ENCODE data around the gene PDE6A.

Gene PDE6A

DNA sequence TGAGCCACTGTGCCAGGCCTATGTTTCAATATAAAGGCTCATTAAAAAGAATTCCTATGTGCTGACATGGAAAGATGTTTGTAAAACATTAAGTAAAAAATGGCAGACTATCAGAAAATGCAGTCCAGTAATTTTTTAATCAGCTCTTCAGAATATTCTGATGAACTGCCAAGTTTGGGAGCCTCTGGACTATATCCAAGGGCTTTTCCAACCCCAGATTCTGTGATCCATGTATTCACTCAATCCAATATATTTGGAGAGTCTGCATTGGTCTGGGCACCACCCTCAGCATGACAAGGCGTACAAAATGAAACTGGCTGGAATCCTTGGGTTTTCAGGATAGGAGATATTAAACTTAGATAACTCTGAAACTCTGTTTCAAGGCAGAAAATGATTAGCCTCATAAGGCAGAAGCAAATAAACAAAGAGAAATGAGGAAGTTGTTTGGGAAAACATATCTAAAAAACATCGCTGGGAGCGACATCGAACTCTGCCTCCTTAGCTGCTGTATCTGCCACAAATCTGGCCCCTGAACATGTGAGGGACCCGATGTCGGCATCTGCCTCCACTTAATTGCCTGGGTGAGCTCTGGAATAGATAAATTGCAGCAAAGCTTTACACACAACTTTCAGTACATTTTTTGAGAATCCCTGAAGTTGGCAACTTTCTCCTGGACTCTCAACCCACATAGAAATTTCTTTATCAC is 14.4 kb downstream of the PDE6A start:
- DNase-seq (ENCODE audit: low read depth), result no peak

DNA sequence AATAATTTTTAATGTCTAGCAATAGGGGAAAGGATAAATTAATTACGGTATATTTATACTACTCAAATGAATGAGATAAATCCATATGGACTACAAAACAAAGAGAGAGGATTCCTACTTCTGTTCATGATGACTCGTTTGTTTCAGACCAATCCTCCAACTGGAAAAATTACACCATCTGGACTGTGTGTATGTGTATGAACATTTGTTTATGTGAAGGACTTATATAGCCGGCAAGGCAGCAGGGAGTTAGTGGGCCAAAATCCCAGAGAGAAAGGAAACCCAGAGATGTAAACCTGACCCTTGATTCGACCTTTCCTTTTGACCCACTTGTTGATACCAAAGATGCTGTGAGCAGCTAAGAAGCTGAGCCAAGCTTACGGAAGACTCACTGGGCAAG is 20.1 kb downstream of the PDE6A start:
- DNase-seq (ENCODE audit: low read depth), result no peak

DNA sequence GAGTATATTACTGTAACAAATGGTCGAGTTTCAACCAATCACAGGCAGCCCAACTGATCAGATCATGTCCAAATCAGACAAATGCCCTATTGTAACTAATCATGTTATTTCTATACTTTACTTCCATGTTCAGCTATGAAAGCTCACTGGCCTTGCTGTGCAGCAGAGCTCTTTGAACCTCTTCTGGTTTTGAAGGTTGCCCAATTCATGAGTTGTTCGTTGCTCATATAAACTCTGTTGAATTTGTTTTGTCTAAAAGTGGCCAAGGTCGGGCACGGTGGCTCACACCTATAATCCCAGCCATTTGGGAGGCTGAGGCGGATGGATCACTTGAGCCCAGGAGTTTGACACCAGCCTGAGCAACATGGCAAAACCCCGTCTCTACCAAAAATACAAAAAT is 21.6 kb downstream of the PDE6A start:
- DNase-seq (ENCODE audit: low read depth), result no peak

GRCh38 chr5:149921597-149921996 is 23.0 kb downstream of the PDE6A start:
- DNase-seq (ENCODE audit: low read depth), result no peak

DNA sequence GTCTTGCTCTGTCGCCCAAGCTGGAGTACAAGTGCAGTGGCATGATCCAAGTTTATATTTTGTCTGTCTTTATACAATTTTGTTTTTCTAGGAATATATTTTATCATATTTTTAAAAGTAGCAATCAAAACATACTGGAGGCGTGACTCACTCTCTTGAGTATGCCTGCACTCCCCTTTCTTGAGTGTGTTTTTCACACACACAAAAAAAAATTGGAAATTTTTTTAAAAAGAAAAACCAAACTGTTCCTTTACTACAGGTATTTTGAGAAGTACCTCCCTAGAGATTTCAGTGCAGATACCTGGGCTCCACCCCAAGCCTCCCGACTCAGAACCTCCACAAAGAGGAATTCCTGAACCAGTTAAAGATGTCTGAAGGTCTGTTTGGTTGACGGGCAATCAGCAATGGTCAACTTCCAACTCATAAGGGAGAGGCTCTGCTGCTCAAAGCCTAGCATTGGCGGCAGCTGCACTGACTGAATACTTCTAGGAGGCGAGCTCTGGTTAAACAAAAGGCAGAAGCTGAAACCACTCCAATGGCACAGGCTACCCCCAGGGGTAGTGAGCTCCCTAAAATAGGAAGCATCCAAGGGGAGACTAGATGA is 27.4 kb downstream of the PDE6A start:
- no peak for DNase-seq (ENCODE audit: low read depth)

DNA sequence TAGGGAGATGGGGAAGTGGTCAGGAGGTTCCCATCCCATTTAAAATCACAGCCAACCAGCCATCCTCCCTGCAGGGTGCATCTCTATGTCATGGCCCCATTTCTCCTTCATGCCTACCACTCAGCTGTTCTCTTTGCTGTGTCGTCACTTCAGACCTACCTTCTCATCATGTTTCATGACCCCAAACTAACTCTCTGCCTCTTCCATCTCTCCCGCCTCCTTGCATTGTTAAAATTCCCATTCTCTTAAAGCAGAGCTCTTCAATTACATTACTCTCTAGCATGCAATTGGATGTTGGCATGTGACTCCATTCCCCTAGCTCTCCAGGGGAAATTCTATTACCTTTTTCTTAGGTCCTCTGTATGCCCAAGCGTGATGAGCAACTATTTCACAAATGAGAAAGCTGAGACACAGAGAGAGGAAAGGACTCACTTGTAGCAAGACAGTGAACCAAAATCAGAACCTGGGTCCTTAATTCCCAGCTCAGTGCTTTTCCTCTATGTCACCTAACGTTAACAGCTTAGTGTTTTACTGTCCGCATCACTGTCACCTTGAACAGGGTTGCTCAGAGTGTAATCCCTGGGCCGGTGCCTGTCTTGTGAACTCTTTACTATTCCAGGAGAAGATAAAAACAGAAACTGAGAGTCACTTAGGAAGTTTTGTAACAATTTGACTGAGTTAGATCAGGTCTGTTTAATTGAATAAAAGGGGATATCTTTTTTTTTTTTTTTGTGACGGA is 28.1 kb downstream of the PDE6A start:
- no peak for DNase-seq (ENCODE audit: low read depth)

DNA sequence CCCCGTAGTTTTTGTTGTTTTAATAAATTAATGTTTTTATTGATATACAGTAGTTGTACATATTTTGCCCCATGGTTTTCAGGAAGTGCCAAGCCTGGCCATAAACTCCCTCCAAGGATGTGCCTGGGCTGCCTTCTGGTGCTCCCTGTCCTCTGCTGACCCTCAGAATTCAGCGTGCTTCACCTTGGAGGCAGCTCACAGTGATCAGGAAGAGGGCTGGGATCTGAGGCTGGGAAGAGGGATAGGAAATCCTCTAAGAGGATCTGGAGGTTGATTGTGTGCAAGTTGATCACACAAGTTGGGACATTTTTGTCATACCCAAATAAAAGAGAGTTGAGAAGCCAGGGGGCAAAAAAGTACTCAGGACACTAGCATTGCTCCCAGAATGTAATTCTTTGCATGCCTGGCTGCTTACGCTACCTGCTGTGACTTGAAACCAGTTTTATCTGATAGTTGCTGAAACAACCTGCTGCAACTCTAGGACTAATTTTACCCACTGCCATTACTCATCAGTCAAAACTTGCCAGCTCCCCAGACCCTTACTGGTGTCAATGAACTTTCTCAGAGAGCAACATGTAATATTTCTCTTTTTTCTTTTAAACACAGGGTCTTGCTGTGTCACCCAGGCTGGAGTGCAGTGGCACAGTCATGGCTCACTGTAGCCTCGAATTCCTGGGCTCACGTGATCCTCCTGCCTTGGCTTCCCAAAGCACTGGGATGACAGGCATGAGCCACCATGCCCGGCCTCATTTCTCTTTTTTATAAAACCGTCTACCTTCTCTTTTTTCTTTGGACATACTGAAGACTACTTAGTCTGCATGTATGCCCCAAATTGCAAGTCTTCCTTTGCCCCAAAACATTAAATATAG is 29.0 kb downstream of the PDE6A start:
- DNase-seq (ENCODE audit: low read depth), result no peak

GRCh38 chr5:149913436-149914419 is 30.9 kb downstream of the PDE6A start:
- no peak for DNase-seq (ENCODE audit: low read depth)

DNA sequence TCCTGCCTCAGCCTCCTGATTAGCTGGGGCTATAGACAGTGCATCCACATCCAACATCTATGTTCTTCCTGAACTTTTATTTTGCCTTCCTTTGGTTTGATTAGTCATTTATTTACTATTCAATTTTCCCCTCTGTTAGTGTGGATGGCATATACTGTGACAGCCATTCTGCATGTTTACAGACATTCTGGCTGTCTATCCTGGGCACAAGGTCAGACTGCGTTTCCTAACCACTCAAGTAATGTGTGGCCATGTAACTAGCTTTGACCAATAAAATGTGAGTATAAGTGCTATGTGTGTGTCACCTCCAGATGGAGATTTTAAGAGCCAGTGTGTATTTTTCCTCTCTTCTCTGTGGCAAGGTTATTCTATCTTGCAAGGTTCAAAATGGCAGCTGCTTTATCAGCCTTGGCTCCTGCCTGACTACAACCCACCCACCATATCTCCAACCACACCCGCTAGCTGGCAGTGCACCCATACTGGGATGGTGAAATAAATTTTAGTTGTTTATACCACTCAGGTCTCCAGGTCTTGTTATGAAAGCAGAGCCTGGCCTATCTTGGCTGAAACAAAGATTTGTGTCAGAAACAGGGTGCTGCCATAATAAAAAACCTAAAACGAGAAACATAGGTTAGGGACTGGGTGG is 32.2 kb downstream of the PDE6A start:
- no peak for DNase-seq (ENCODE audit: low read depth)

GRCh38 chr5:149911031-149911430 is 33.6 kb downstream of the PDE6A start:
- DNase-seq (ENCODE audit: low read depth), result no peak

- DNase-seq (ENCODE audit: low read depth), result no peak
These were observed 36.8 kb downstream of the PDE6A start for GRCh38 chr5:149907828-149908227.

GRCh38 chr5:149904977-149905376 is 39.6 kb downstream of the PDE6A start:
- no peak for DNase-seq (ENCODE audit: low read depth)

DNA sequence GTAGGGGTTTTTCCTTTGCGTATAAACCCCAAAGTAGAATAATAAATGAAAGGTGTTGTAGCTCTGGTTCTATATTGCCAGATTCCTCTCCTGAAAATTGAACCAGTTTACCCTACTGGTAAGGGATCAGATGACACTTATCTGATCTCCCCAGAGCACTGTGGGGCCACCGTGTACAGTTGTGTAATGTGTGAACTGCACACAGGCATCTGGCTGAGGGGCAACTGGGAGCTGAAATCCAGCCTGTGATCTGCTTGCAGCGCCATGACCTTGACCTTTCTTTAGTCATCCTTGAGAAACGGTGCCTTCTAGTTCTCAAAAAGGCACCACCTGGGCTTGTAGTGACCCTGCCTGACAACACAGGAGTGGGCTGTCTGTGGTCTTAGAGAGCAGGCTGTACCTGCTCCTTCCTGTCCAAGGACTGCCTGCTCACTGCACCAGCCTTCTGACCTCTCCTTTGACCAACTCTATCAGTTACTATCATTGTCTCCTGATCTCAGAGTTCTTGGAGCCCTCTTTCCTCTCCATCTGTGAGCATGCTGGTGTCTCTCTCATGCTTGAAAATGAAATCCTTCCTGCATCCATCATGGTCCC is 40.2 kb downstream of the PDE6A start:
- DNase-seq (ENCODE audit: low read depth), result no peak

- DNase-seq (ENCODE audit: low read depth), result no peak
These were observed 41.2 kb downstream of the PDE6A start for GRCh38 chr5:149903404-149903803.

DNA sequence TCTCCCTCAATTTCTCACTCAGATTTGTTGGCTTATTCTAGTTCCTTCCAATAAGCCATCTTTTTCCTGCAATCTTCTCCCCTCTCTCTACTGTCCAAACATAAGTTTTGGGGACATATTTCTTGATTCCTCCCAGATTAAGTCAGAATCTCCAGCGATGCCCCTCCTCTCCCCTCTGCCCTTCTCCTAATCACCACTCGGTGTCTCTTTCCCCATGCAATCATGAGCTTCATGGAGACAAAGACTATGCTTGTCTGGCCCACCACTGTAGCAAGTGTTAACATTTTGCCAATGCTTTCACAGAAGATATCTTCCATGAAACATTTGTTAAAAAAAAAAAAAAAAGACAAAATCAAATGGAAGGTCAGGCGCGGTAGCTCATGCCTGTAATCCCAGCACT is 42.4 kb downstream of the PDE6A start:
- DNase-seq (ENCODE audit: low read depth), result no peak

DNA sequence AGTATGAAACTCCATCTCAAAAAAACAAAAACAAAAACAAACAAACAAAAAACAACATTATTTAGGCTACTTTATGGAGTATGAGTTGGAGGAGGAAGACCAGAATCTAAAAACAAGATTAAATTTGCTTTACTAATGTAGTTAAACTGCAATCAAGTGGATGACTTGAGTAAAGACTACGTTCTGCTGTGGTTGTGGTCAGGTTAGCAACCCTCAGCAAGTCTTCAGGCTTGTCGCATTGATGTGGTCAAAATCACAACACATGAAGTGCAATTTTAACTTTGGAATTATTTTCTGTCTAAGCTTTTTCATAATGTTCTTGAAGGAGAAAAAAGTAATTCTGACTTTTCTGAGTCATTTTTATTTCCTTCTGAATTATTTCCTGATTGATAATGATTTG is 43.1 kb downstream of the PDE6A start:
- DNase-seq (ENCODE audit: low read depth), result no peak

DNA sequence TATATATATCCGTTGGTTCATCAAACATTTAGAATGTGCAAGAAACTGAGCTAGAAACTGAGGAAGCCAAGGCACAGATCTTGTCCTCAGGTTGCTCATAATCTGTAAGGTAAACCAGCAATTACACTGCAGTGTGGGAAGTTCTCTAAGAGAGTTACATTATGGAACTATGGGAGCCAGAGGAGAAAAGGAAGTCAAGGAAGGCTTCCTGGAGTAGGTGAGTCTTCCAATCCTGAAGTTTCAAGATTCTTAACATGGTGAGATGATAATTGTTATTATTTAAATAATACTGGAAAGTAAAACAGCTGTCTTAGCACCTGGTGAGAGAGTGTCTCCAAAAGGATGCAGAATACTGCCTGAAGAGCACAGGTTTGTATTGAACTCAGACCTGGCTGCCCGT is 44.2 kb downstream of the PDE6A start:
- DNase-seq (ENCODE audit: low read depth), result no peak

GRCh38 chr5:149898811-149899210 is 45.8 kb downstream of the PDE6A start:
- DNase-seq (ENCODE audit: low read depth), result no peak

- DNase-seq (ENCODE audit: low read depth), result no peak
These were observed 48.9 kb downstream of the PDE6A start for GRCh38 chr5:149895416-149896345.
